KMS-11 (cell line): ENCODE measurements around the gene NPSR1.

Experiments used
- H2AFZ ChIP-seq: fragments of 200-600 bp; sonication (generic); 2 replicates; pipeline ENCODE4 v1.6.1; 2016; ENCODE audit warnings: antibody characterized with exemption, mixed run types, low read depth
- H3K27ac ChIP-seq: fragments of 200-600 bp; sonication (generic); 2 replicates; pipeline ENCODE4 v1.6.1; 2016; ENCODE audit warnings: mild to moderate bottlenecking, mixed run types
- H3K27me3 ChIP-seq: fragments of 200-600 bp; sonication (generic); 2 replicates; pipeline ENCODE4 v1.6.1; 2017; ENCODE audit warnings: mild to moderate bottlenecking, low read depth, mixed run types, moderate library complexity; ENCODE audit not compliant: insufficient read depth
- H3K36me3 ChIP-seq: fragments of 200-600 bp; sonication (generic); 2 replicates; pipeline ENCODE4 v1.6.1; 2017; ENCODE audit warnings: mild to moderate bottlenecking, mixed run types; ENCODE audit not compliant: insufficient read depth
- H3K4me1 ChIP-seq: fragments of 200-600 bp; sonication (generic); 2 replicates; pipeline ENCODE4 v1.6.1; 2016; ENCODE audit warnings: mild to moderate bottlenecking, low read depth, mixed run types; ENCODE audit not compliant: poor library complexity, severe bottlenecking
- H3K4me2 ChIP-seq: fragments of 200-600 bp; sonication (generic); 2 replicates; pipeline ENCODE4 v1.7.0; 2016; ENCODE audit warnings: mild to moderate bottlenecking, mixed run types
- H3K4me3 ChIP-seq: fragments of 200-600 bp; sonication (generic); IDR thresholded peaks from 2 replicates; pipeline ENCODE4 v1.6.1; 2017; ENCODE audit warnings: low read depth, low read length, mixed read lengths; ENCODE audit not compliant: insufficient read depth
- H3K79me2 ChIP-seq: fragments of 200-600 bp; sonication (generic); 2 replicates; pipeline ENCODE4 v1.6.1; 2016; ENCODE audit warnings: low read depth, mixed run types; ENCODE audit not compliant: insufficient read depth
- H3K9ac ChIP-seq: fragments of 200-600 bp; sonication (generic); 2 replicates; pipeline ENCODE4 v1.6.1; 2016; ENCODE audit warnings: mild to moderate bottlenecking, mixed run types
- H4K20me1 ChIP-seq: fragments of 200-600 bp; sonication (generic); 2 replicates; pipeline ENCODE4 v1.6.1; 2016; ENCODE audit warnings: mild to moderate bottlenecking, mixed run types; ENCODE audit not compliant: insufficient read depth
- CTCF ChIP-seq: fragments of 200-600 bp; sonication (generic); conservative IDR thresholded peaks from 2 replicates; pipeline ENCODE4 v1.6.1; 2017; ENCODE audit warnings: low read depth, mild to moderate bottlenecking, antibody characterized with exemption, low read length, moderate library complexity, mixed read lengths

The NPSR1 gene

GRCh38 chr7:34735526-34735925 lies 77.5 kb downstream of the NPSR1 start:
- Histone ChIP-seq H3K4me1 (peaks cover 97% of the 10 kb centered on the region), H3K79me2 (no peaks in the 10 kb centered on the region), H2AFZ (peak overlapping the region; percentile 32), H3K9ac (peak overlapping the region; percentile 6; the same call in 1 of the 2 replicates), H3K4me2 (peak overlapping the region; percentile 66), H4K20me1 (no peaks in the 10 kb centered on the region), H3K4me3 (no peak overlapping the region), H3K27ac (peak overlapping the region; percentile 65), H3K36me3 (no peaks in the 10 kb centered on the region), H3K27me3 (no peaks in the 10 kb centered on the region)
- no peak for TF ChIP-seq CTCF

- H2AFZ ChIP-seq, result peak overlapping the region; percentile 32; the same call in 1 of the 2 replicates
- no peak for TF ChIP-seq CTCF
- H4K20me1 ChIP-seq, result no peaks in the 10 kb centered on the region
- no peaks in the 10 kb centered on the region for H3K36me3 ChIP-seq
- peak overlapping the region; percentile 54 for H3K27ac ChIP-seq
- peak overlapping the region; percentile 70 for H3K4me2 ChIP-seq
- H3K4me3 ChIP-seq, result no peak overlapping the region
- H3K9ac ChIP-seq, result no peak overlapping the region; the same call in 1 of the 2 replicates
- H3K27me3 ChIP-seq, result no peaks in the 10 kb centered on the region
- no peaks in the 10 kb centered on the region for H3K79me2 ChIP-seq
- peaks cover 90% of the 10 kb centered on the region for H3K4me1 ChIP-seq
Measured at GRCh38 chr7:34739651-34740300, 81.8 kb downstream of the NPSR1 start.

GRCh38 chr7:34740840-34741239 lies 82.8 kb downstream of the NPSR1 start:
- Histone ChIP-seq H3K79me2 (no peaks in the 10 kb centered on the region), H3K4me1 (peaks cover 90% of the 10 kb centered on the region), H3K4me3 (no peak overlapping the region), H3K36me3 (no peaks in the 10 kb centered on the region), H3K27me3 (no peaks in the 10 kb centered on the region), H2AFZ (0 out of 2 replicates have a peak overlapping the region, but pooled peaks have one; percentile 32), H3K4me2 (peak overlapping the region; percentile 70; the same call in 1 of the 2 replicates), H3K9ac (no peak overlapping the region), H4K20me1 (no peaks in the 10 kb centered on the region), H3K27ac (peak overlapping the region; percentile 54)
- no peak for TF ChIP-seq CTCF

- no peaks in the 10 kb centered on the region for H3K79me2 ChIP-seq
- H2AFZ ChIP-seq, result peak overlapping the region; percentile 66; the same call in 1 of the 2 replicates
- H3K27ac ChIP-seq, result peak overlapping the region; percentile 89
- H3K36me3 ChIP-seq, result no peaks in the 10 kb centered on the region
- no peak for TF ChIP-seq CTCF
- H3K4me2 ChIP-seq, result peak overlapping the region; percentile 97
- H3K4me3 ChIP-seq, result no peak overlapping the region
- H3K27me3 ChIP-seq, result no peaks in the 10 kb centered on the region
- peaks cover 92% of the 10 kb centered on the region for H3K4me1 ChIP-seq
- H3K9ac ChIP-seq, result peak overlapping the region; percentile 41
- no peaks in the 10 kb centered on the region for H4K20me1 ChIP-seq
Measured at GRCh38 chr7:34747176-34747781, 89.3 kb downstream of the NPSR1 start.
